Motor neuron (in vitro differentiated cells): ENCODE data around the gene MOV10. TPM values are rescaled to one million over a fixed set of nuclear protein-coding genes. Genes with fewer than 3 reads are reported as not detected.
A peak's percentile ranks its signal among the peaks of the same experiment; 100 is the strongest.

ENCODE experiments used
- ATAC-seq, 8 experiments: fragments of 200-7000 bp; cut with Tn5 transposase; replicated peaks in 6 of 8; 2 replicates each; pipeline ENCODE4 v1.8.0; 2021; ENCODE audit warnings: mild to moderate bottlenecking in 8 of 8, moderate library complexity in 8 of 8
- H3K27ac ChIP-seq, 2 donors: fragments of 250-450 bp; sonication (Bioruptor Pico); 2 replicates each; pipeline ENCODE4 v1.9.0; 2021; ENCODE audit warnings: antibody characterized with exemption in 2 of 2, mild to moderate bottlenecking in 2 of 2, moderate library complexity in 1 of 2
- H3K4me1 ChIP-seq, 2 donors: fragments of 250-450 bp; sonication (Bioruptor Pico); replicated peaks in 1 of 2; 2 replicates each; pipeline ENCODE4 v1.6.1; 2021; ENCODE audit warnings: antibody characterized with exemption in 2 of 2, mild to moderate bottlenecking in 2 of 2, moderate library complexity in 1 of 2
- H3K4me3 ChIP-seq, 5 donors: fragments of 250-450 bp; sonication (Bioruptor Pico); 2 replicates each; pipeline ENCODE4 v1.9.0; 2021; ENCODE audit warnings: antibody characterized with exemption in 5 of 5, mild to moderate bottlenecking in 5 of 5, moderate library complexity in 4 of 5
- WGBS, 10 experiments: fragments of 450-650 bp; shearing (Covaris generic); methylation state at CpG; one replicate each; pipeline ENCODE4 v1.0.0; 2022; 5-methylcytosine and 5-hydroxymethylcytosine counted together
- in situ Hi-C, 9 experiments: fragments of 400-800 bp; cut with MboI; loops; one replicate each; pipeline ENCODE4 v1.15.0; 2021; ENCODE audit warnings: low sequenced_read_pairs in 9 of 9, low pct_unique_long_range_greater_than_20kb in 2 of 9; ENCODE audit not compliant: unreplicated experiment in 9 of 9
- total RNA-seq, 8 experiments: library from RNA; unstranded; fragments of 300-600 nt; gene quantifications; 2 replicates each; pipeline versions ENCODE4 v1.2.3 to v1.2.4, GENCODE V29; 2022

Gene MOV10
- total RNA-seq, 8 experiments from 2014 or later, result 8.8 to 74.7 (median 28.3) TPM

- 93 to 100% (median 99%) methylated on average over 1 to 7 of the region's 7 CpGs; no CpG with 5 or more reads in 4 of the 10 experiments for WGBS, 10 experiments
- no peak for ATAC-seq
- in situ Hi-C loops, result no loop called here
- Histone ChIP-seq H3K4me1 (peaks cover 9 to 17% of the 10 kb centered on the region in 2 donors), H3K27ac (no peak overlapping the region), H3K4me3 (no peak overlapping the region)
These were observed 22.3 kb downstream of the MOV10 start for GRCh38 chr1:112696578-112697314.

GRCh38 chr1:112697781-112698201 is 23.3 kb downstream of the MOV10 start:
- Histone ChIP-seq H3K27ac (no peak overlapping the region), H3K4me1 (peaks cover 9 to 17% of the 10 kb centered on the region in 2 donors), H3K4me3 (no peak overlapping the region)
- in situ Hi-C loops, result no loop called here
- 83 to 100% (median 97%) methylated on average over 1 to 6 of the region's 9 CpGs; no CpG with 5 or more reads in 5 of the 10 experiments for WGBS, 10 experiments
- no peak for ATAC-seq

- no peak overlapping the region for H3K27ac ChIP-seq
- no peak overlapping the region for H3K4me3 ChIP-seq
- in situ Hi-C loops, result no loop called here
- peaks cover 9 to 20% of the 10 kb centered on the region in 2 donors for H3K4me1 ChIP-seq
- 60 to 91% (median 79%) methylated on average over 1 to 12 of the region's 17 CpGs; no CpG with 5 or more reads in 3 of the 10 experiments for WGBS, 10 experiments
- no peak for ATAC-seq
These were observed 24.2 kb downstream of the MOV10 start for GRCh38 chr1:112698366-112699310.

GRCh38 chr1:112699425-112700144 is 25.1 kb downstream of the MOV10 start:
- 80 to 100% (median 91%) methylated on average over 1 to 10 of the region's 13 CpGs; no CpG with 5 or more reads in 2 of the 10 experiments for WGBS, 10 experiments
- no peak for ATAC-seq
- Histone ChIP-seq H3K27ac (no peak overlapping the region), H3K4me1 (peaks cover 14 to 26% of the 10 kb centered on the region in 2 donors), H3K4me3 (no peak overlapping the region)
- in situ Hi-C loops, result loop anchor here in 5 of 9 experiments (10.0 to 25.0 kb wide), 3 partner anchors 305 to 363 kb away; partner anchors contain the start of genes CTTNBP2NL (in 3 of the 5) and LRIG2 (in 2 of the 5)

- Histone ChIP-seq H3K4me3 (no peak overlapping the region), H3K4me1 (peaks cover 24 to 33% of the 10 kb centered on the region in 2 donors)
- WGBS, 10 experiments, result 19 to 100% (median 43%) methylated on average over 1 to 5 of the region's 7 CpGs; no CpG with 5 or more reads in 5 of the 10 experiments
These were observed 26.1 kb downstream of the MOV10 start for GRCh38 chr1:112700290-112701226.

GRCh38 chr1:112701227-112702066 is 27.0 kb downstream of the MOV10 start:
- 80 to 100% (median 95%) methylated on average over 1 to 12 of the region's 17 CpGs; no CpG with 5 or more reads in 5 of the 10 experiments for WGBS, 10 experiments
- Histone ChIP-seq H3K27ac (peak overlapping the region in 1 of 2 donors; percentile 57), H3K4me1 (peaks cover 30 to 39% of the 10 kb centered on the region in 2 donors), H3K4me3 (no peak overlapping the region)
- in situ Hi-C loops, result loop anchor here in 5 of 9 experiments (10.0 to 25.0 kb wide), 3 partner anchors 307 to 361 kb away; partner anchors contain the start of genes CTTNBP2NL (in 3 of the 5) and LRIG2 (in 2 of the 5)
- peak in 2 of 8 experiments; percentile 0 for ATAC-seq

More at GRCh38 chr1:112700290-112701226, 26.1 kb downstream of the MOV10 start:
- in situ Hi-C loops, result loop anchor here in 5 of 9 experiments (10.0 to 25.0 kb wide), 3 partner anchors 306 to 362 kb away; partner anchors contain the start of genes CTTNBP2NL (in 3 of the 5) and LRIG2 (in 2 of the 5)
- peak; percentile 22 to 75 (median 68) for ATAC-seq
- H3K27ac ChIP-seq, result peak overlapping the region; percentile 19 to 57

- no peak for ATAC-seq
- H3K4me3 ChIP-seq, result no peak overlapping the region
- WGBS, 10 experiments, result 20 to 100% (median 70%) methylated on average over 1 to 3 of the region's 3 CpGs; no CpG with 5 or more reads in 2 of the 10 experiments
- H3K27ac ChIP-seq, result no peak overlapping the region
- H3K4me1 ChIP-seq, result peaks cover 30 to 39% of the 10 kb centered on the region in 2 donors
- in situ Hi-C loops, result loop anchor here in 5 of 9 experiments (10.0 to 25.0 kb wide), 3 partner anchors 307 to 360 kb away; partner anchors contain the start of genes CTTNBP2NL (in 3 of the 5) and LRIG2 (in 2 of the 5)
These were observed 27.6 kb downstream of the MOV10 start for GRCh38 chr1:112702067-112702395.

GRCh38 chr1:112702420-112703261 is 28.2 kb downstream of the MOV10 start:
- H3K27ac ChIP-seq, result no peak overlapping the region
- WGBS, 10 experiments, result 80 to 100% (median 88%) methylated on average over 1 to 7 of the region's 12 CpGs; no CpG with 5 or more reads in 2 of the 10 experiments
- peak in 4 of 8 experiments; percentile 1 to 18 (median 6) for ATAC-seq
- H3K4me1 ChIP-seq, result peaks cover 30 to 39% of the 10 kb centered on the region in 2 donors
- in situ Hi-C loops, result loop anchor here in 5 of 9 experiments (10.0 to 25.0 kb wide), 3 partner anchors 308 to 360 kb away; partner anchors contain the start of genes CTTNBP2NL (in 3 of the 5) and LRIG2 (in 2 of the 5)
- no peak overlapping the region for H3K4me3 ChIP-seq

- WGBS, 10 experiments, result 88 to 100% (median 98%) methylated on average over 1 to 8 of the region's 8 CpGs; no CpG with 5 or more reads in 6 of the 10 experiments
- H3K4me1 ChIP-seq, result peaks cover 30 to 39% of the 10 kb centered on the region in 2 donors
- no peak overlapping the region for H3K27ac ChIP-seq
These were observed 29.2 kb downstream of the MOV10 start for GRCh38 chr1:112703706-112704105.

More at GRCh38 chr1:112703706-112704105, 29.2 kb downstream of the MOV10 start:
- H3K4me3 ChIP-seq, result no peak overlapping the region
- no peak for ATAC-seq
- in situ Hi-C loops, result loop anchor here in 5 of 9 experiments (10.0 to 25.0 kb wide), 3 partner anchors 309 to 359 kb away; partner anchors contain the start of genes CTTNBP2NL (in 3 of the 5) and LRIG2 (in 2 of the 5)
